NCI-H748 treated with DMSO at 0.1 percent for 48 hours (cell line): ENCODE results near the gene MAN2A1.
"Not testable (repeated sequence)": the region's sequence is repeated elsewhere in the genome, so short reads cannot be mapped to it uniquely, and the experiment has no call there.

ENCODE experiments used
- DNase-seq: peaks from one replicate; lab custom pipeline; 2025; lab: John Stamatoyannopoulos, UW

Gene MAN2A1

GRCh38 chr5:109756543-109757185 lies 66.9 kb downstream of the MAN2A1 start:
- no peak for DNase-seq

DNA sequence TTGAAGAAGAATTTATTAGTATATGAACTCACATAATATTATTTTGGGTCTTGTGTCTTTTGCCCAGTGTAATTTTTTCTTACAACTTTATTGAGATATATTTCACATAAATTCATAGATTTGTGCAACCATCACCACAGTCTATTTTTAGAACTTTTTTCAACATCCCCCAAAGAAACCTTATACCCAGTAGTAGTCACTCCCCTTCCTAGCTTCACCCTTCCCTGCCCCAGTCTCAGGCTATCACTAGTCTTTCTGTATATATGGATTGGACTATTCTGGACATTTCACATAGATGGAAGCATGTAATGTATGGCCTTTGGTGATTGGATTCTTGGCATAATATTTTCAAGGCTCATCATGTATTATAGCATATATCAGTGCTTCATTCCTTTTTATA lies 67.8 kb downstream of the MAN2A1 start:
- no peak for DNase-seq

GRCh38 chr5:109759306-109759705 lies 69.6 kb downstream of the MAN2A1 start:
- no peak for DNase-seq

DNA sequence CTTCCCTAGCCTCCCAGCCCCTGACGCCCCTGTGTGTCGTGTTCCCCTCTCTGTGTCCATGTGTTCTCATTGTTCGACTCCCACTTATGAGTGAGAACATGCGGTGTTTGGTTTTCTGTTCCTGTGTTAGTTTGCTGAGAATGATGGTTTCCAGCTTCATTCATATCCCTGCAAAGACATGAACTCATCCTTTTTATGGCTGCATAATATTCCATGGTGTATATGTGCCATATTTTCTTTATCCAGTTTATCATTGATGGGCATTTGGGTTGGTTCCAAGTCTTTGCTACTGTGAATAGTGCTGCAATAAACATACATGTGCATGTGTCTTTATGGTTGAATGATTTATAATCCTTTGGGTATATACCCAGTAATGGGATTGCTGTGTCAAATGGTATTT lies 70.4 kb downstream of the MAN2A1 start:
- DNase-seq = not testable (repeated sequence)

- no peak for DNase-seq
These were observed 73.1 kb downstream of the MAN2A1 start for GRCh38 chr5:109762821-109763220.

- no peak for DNase-seq
These were observed 77.7 kb downstream of the MAN2A1 start for GRCh38 chr5:109767184-109767995.

GRCh38 chr5:109767997-109768396 lies 78.3 kb downstream of the MAN2A1 start:
- DNase-seq = no peak

- DNase-seq = no peak
These were observed 80.0 kb downstream of the MAN2A1 start for GRCh38 chr5:109769597-109770291.

- no peak for DNase-seq
These were observed 85.4 kb downstream of the MAN2A1 start for GRCh38 chr5:109775130-109775529.

- no peak for DNase-seq
These were observed 89.5 kb downstream of the MAN2A1 start for GRCh38 chr5:109779036-109779735.

- DNase-seq = no peak
These were observed 95.0 kb downstream of the MAN2A1 start for GRCh38 chr5:109784687-109785086.

GRCh38 chr5:109786206-109786855 lies 96.6 kb downstream of the MAN2A1 start:
- DNase-seq = no peak

DNA sequence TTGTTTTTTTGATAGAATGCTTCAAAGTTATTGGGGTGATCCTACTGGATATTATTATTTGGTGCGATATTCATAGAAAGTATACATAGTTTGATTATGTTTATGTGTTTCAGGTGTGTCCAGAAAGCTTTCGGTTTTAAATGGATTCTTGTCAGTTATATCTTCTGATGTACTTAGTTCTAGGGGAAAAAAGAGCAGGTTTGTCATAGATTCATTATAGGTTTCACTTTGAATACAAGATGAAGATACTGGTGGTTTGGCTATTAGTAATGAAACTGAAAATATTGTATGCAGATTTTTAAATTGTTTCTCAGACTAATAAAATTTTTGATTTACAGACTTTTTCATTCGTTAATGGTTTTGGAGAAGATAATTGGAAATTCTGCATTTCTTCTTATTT lies 98.9 kb downstream of the MAN2A1 start:
- DNase-seq = no peak

DNA sequence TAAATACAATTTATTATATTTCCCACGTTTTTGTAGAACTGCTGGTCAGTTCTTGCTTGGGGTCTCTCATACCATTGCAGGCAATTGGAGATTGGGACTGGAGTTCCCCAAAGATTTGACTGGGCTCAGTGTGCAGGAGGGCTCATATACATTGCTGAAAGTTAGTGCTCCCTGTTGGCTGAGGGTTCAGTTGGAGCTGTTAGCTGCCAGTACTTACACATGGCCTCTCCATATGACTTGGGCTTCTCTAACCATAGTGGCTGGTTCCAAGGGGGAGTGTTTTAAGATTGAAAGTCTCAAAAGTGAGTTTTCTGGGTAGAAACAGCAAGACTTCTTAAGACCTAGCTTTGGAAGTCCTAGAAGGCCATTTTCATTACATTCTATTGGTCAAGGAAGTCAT lies 102.9 kb downstream of the MAN2A1 start:
- no peak for DNase-seq

GRCh38 chr5:109803854-109804253 lies 114.1 kb downstream of the MAN2A1 start:
- no peak for DNase-seq

DNA sequence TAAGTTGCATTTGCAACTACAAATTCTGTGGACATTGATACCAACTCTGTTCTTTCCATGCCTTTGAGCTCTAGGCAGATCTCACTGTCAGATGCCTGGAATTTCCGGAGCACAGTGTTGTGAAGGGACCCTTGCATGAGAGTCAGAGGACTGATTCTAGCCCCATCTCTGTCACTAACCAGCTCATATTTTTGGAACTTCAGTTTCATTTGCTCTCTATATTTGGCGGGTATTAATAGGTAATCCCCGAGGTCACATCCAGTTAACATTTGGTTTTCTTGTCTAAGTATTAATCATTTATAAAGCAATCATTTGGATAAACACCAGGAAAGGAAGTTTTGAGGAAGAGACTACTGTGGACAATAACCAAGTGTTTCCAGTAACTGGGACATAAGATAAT lies 115.7 kb downstream of the MAN2A1 start:
- no peak for DNase-seq

GRCh38 chr5:109805883-109806282 lies 116.2 kb downstream of the MAN2A1 start:
- no peak for DNase-seq

- DNase-seq = no peak
These were observed 123.0 kb downstream of the MAN2A1 start for GRCh38 chr5:109812698-109813097.

DNA sequence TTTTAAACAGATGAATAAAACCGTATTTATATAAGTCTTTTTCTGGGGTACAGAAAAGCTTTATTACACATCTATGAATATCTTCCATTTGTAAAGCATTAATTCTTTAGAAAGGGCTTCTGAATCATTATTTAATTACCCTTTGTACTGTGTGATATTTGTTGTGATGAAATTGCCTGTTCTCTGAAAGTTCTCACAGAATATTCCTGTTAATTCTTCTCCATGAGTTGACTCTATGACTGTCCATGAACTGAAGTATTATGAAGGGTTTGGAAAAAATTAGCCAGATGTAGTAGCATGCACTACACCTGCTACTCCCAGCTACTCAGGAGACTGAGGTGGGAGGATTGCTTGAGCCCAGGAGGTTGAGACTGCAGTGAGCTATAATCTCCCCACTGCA lies 127.0 kb downstream of the MAN2A1 start:
- no peak for DNase-seq

DNA sequence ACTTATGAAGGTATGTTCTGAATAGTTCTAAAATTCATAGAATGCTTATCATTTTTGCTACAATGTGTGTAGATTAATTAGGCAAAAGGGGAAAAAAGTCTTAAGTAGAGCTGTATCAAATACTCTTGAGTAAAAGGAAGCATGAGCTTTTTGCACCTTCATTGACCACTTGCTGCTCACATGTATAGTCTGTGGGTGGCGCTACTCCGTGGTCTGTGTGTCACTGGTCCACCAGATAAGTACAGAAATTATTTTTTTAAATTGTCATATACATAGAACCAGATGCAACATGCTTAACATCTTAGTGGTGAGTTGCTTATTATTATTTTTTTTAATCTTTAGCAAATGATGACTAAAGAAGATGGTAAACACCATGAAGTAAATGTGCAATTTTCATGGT lies 130.2 kb downstream of the MAN2A1 start:
- DNase-seq = no peak

DNA sequence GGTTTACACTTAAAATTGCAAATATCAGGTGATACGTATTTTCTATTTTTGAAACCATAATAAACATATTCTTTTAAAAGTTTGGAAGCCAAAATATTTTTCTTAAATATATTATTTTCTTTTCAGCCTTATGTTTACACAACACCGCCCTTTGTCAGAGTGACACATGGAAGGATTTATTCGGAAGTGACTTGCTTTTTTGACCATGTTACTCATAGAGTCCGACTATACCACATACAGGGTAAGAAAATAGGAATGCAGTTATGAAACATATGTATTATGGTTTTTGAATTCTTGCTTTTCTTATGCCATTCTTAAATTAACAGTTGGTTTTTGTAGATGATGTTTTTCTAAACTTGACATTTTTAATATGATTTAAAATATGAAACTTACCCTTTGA lies 133.9 kb downstream of the MAN2A1 start:
- no peak for DNase-seq

DNA sequence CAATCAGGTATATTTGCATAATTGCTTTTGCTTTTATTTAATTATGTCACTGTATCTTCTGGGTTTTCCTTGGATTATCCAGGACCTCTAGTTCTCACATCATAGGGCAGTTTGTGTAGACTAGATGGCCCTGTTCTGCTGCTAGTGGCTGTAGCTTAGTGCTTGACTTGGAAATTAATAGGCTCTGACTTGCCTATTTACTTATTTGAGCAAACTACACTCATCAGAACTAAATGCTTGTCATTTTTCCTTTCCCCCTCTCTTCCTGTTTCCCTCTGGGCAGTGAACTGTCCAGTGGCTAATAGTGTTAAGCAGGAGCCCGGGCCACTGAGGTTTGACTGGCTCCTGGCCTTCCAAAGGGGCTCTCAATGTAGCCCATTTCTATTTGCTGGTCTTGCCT lies 135.7 kb downstream of the MAN2A1 start:
- no peak for DNase-seq
